ENCODE results near the gene CYP27A1.

DNA sequence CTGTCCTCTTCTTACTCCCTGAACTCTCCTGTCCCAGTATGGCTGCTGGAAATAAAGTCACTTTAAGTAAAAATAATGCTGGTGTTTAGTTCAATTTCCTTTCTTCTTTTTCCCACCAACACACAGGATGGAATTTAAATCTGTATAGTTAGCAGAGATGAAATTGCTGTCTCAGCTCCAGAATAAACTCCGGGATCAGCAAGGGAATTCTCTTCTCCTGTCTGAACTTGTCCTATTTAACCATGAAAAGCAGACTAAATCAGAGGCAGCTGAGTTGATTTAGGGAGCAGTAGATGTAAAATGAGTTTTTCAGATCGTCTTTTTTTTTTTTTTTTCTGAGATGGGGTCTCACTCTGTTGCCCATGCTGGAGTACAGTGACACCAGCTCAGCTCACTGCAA lies 45.4 kb upstream of the CYP27A1 start:
- no peak for TF ChIP-seq POLR2A (IDR thresholded peaks at IDR 0.05; ENCODE audit: low read length)
- TF ChIP-seq GATA1 (IDR thresholded peaks at IDR 0.05; ENCODE audit: low read depth, low read length): no peak

Data from erythroblast (primary cell).